Fibroblast of pulmonary artery (primary cell): ENCODE results near the gene ABAT.

Experiments
- DNase-seq: peaks from one replicate; pipeline ENCODE4 v3.0.0-alpha.2; 2010; ENCODE audit warnings: low read depth
- H3K4me3 ChIP-seq: replicated peaks from 2 replicates; pipeline ENCODE4 v1.5.1; 2011; ENCODE audit warnings: low read depth, mild to moderate bottlenecking, control low read depth, low read length, moderate library complexity
- CTCF ChIP-seq: IDR thresholded peaks from 2 replicates; pipeline ENCODE4 v1.5.1; 2011; ENCODE audit warnings: mild to moderate bottlenecking, control low read depth, low read length, inconsistent platforms; ENCODE audit errors: missing control alignments

ABAT gene

GRCh38 chr16:8814095-8814806 lies 139.8 kb downstream of the ABAT start:
- no peak for DNase-seq
- no peak for TF ChIP-seq CTCF
- H3K4me3 ChIP-seq = no peak overlapping the region

GRCh38 chr16:8816967-8817655 lies 142.7 kb downstream of the ABAT start:
- no peak for DNase-seq
- TF ChIP-seq CTCF = no peak

GRCh38 chr16:8818504-8819270 lies 144.3 kb downstream of the ABAT start:
- H3K4me3 ChIP-seq = no peak overlapping the region
- no peak for DNase-seq
- no peak for TF ChIP-seq CTCF

More at GRCh38 chr16:8816967-8817655, 142.7 kb downstream of the ABAT start:
- H3K4me3 ChIP-seq = no peak overlapping the region

GRCh38 chr16:8819411-8820034 lies 145.1 kb downstream of the ABAT start:
- no peak overlapping the region for H3K4me3 ChIP-seq
- TF ChIP-seq CTCF = no peak
- DNase-seq = no peak

- no peak overlapping the region for H3K4me3 ChIP-seq
- DNase-seq = no peak
- TF ChIP-seq CTCF = no peak
Observed at GRCh38 chr16:8822403-8822802, 148.0 kb downstream of the ABAT start.

GRCh38 chr16:8826278-8826879 lies 152.0 kb downstream of the ABAT start:
- no peak for TF ChIP-seq CTCF
- no peak overlapping the region for H3K4me3 ChIP-seq
- DNase-seq = no peak
